ENCODE data around the gene MSL2. TPM values are rescaled to one million over a fixed set of nuclear protein-coding genes. Genes with fewer than 3 reads are reported as not detected.

Gene MSL2
- total RNA-seq, 1 donor, result 27.3 TPM

DNA sequence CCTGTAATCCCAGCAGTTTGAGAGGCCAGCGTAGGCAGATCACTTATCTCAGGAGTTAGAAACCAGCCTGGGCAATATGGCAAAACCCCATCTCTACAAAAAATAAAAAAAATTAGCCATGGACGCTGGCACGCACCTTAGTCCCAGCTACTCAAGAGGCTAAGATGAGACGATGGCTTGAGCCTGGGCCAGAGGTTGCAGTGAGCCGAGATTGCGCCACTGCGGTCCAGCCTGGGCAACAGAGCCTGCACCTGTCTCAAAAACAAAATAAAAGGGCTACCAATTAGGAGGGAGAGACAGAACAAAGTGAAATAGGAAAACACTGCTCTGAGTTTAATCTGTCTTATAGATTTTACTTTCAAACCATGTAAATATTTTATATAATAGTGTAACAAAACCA lies 33.8 kb downstream of the MSL2 start:
- TF ChIP-seq CTCF (IDR thresholded peaks at IDR 0.05; ENCODE audit: insufficient read depth, low read length), result no peak
- no peak overlapping the region for H3K4me3 ChIP-seq (ENCODE audit: low read depth, low read length)
- DNase-seq (ENCODE audit: low read depth), result no peak

DNA sequence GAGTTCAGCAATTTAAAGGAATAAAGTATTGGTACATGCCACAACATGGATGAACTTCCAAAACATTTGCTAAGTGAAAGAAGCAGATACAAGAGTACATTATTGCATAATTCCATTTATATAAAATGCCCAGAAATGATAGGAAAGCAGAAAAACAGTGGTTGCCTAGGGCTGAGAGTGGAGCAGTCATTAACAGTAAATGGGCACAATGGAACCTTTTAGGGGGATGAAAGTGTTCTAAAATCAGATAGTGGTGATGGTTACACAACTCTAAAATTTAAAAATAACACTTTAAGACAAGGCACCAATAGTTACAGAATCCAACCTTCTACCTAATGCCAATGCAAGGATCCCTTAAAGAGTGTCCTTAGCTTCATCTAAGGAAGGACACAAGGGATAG lies 34.6 kb downstream of the MSL2 start:
- H3K4me3 ChIP-seq (ENCODE audit: low read depth, low read length), result no peak overlapping the region
- DNase-seq (ENCODE audit: low read depth), result no peak
- no peak for TF ChIP-seq CTCF (IDR thresholded peaks at IDR 0.05; ENCODE audit: insufficient read depth, low read length)

DNA sequence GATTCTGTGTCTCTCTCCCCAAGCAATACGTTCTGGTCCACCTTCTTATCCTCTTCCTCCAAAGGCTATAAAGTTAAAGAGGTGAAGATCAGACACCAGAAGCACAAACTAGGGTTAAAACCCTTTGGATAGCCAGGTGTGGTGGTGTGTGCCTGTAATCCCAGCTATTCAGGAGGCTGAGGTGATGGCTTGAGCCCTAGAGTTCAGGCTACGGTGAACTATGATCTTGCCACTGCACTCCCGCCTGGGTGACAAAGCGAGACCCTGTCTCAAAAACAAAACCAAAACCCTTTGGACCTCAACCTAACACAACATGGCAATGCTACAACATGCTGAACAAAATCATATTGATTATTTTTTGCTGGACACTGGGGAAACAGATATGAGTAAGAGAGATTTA lies 43.2 kb downstream of the MSL2 start:
- H3K4me3 ChIP-seq (ENCODE audit: low read depth, low read length), result no peak overlapping the region
- no peak for TF ChIP-seq CTCF (IDR thresholded peaks at IDR 0.05; ENCODE audit: insufficient read depth, low read length)
- no peak for DNase-seq (ENCODE audit: low read depth)

- TF ChIP-seq CTCF (IDR thresholded peaks at IDR 0.05; ENCODE audit: insufficient read depth, low read length), result no peak
- H3K4me3 ChIP-seq (ENCODE audit: low read depth, low read length), result no peak overlapping the region
- DNase-seq (ENCODE audit: low read depth), result peak; percentile 54
These were observed 43.8 kb downstream of the MSL2 start for GRCh38 chr3:136152176-136152843.

DNA sequence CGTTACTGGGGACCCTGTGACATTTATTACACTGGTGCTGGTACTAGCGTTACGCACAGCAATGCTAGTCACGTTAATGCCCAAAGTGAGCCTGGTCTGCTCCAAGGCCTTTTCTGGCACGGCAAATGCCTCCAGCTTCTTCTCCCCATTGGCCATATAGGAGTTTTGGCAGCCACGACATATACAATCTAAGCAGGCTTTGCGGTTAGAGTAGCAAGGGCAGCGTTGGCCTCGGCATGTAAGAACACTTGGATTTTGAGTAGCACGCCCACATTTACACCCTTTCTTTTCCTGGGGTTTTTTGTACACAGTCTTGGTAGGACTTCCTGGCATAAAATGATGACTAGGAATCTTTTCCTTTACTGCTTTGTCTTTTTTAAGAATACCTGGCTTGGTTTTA lies 44.9 kb downstream of the MSL2 start:
- H3K4me3 ChIP-seq (ENCODE audit: low read depth, low read length), result no peak overlapping the region
- no peak for DNase-seq (ENCODE audit: low read depth)

GRCh38 chr3:136149667-136150066 lies 46.5 kb downstream of the MSL2 start:
- no peak overlapping the region for H3K4me3 ChIP-seq (ENCODE audit: low read depth, low read length)
- TF ChIP-seq CTCF (IDR thresholded peaks at IDR 0.05; ENCODE audit: insufficient read depth, low read length), result no peak
- peak; percentile 39 for DNase-seq (ENCODE audit: low read depth)

More for the DNA sequence above, 44.9 kb downstream of the MSL2 start:
- no peak for TF ChIP-seq CTCF (IDR thresholded peaks at IDR 0.05; ENCODE audit: insufficient read depth, low read length)

All from fibroblast of the aortic adventitia (primary cell).